GM12891 (cell line): ENCODE results near the gene GSTT4.

ENCODE experiments used
- PAX5 ChIP-seq: IDR thresholded peaks from 2 replicates; pipeline ENCODE4 v1.6.1; 2011; ENCODE audit warnings: low read length, moderate library complexity, mild to moderate bottlenecking; ENCODE audit not compliant: insufficient read depth, severe bottlenecking
- POLR2A ChIP-seq: IDR thresholded peaks from 2 replicates; pipeline ENCODE4 v1.6.1; 2011; ENCODE audit warnings: low read depth, low read length, control low read depth
- POLR2AphosphoS5 ChIP-seq: IDR thresholded peaks from 2 replicates; pipeline ENCODE4 v1.6.1; 2011; ENCODE audit warnings: low read depth, low read length, control low read depth
- SPI1 ChIP-seq: IDR thresholded peaks from 2 replicates; pipeline ENCODE4 v1.6.1; 2011; ENCODE audit warnings: low read depth, low read length, control low read depth
- TAF1 ChIP-seq: IDR thresholded peaks from 2 replicates; pipeline ENCODE4 v1.6.1; 2011; ENCODE audit warnings: low read depth, low read length, control low read depth

DNA sequence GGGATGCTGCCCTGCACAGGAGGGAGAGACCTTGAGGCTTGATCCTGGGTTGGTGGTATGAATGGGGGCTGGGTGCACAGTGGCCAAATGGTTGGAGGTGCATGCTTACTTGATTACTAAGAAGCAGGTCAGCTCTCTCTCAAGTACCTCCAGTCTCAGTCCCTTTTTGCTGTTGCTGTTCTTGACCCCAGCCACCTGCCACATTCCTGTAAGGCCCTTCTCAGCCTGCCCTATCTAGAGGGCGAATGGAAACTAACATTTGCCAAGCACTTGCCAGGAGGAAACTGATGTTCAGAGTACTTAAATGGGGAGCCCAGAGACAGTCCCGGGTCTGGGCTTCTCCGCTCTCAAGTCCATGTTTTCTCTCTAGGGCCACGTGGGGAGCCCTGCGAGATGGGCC, 45.8 kb upstream of the GSTT4 start:
- no peak for TF ChIP-seq POLR2AphosphoS5
- no peak for TF ChIP-seq POLR2A
- TF ChIP-seq TAF1: no peak
- TF ChIP-seq SPI1: no peak
- no peak for TF ChIP-seq PAX5
